Measurements from ENCODE around the gene LRRC45.

GRCh38 chr17:82041144-82041814 is 18.2 kb downstream of the LRRC45 start:
- TF ChIP-seq CTCF (optimal IDR thresholded peaks at IDR 0.05 in 1 of 3, IDR thresholded peaks at IDR 0.05 in 1 of 3, conservative IDR thresholded peaks at IDR 0.05 in 1 of 3; ENCODE audit: extremely low read depth in 1 of 3, insufficient read depth in 2 of 3, low read length in 3 of 3) (no peak), EZH2 (IDR thresholded peaks at IDR 0.05; ENCODE audit: low read length) (no peak)
